K562 (cell line): ENCODE results near the gene ASMTL. TPM values are rescaled to one million over a fixed set of nuclear protein-coding genes. Genes with fewer than 3 reads are reported as not detected.

Source experiments
- ATAC-seq: fragments of 200-7000 bp; cut with Tn5 transposase; 3 replicates; pipeline ENCODE4 v1.9.1; 2020; ENCODE audit warnings: moderate library complexity
- BruUV-seq: library from RNA; stranded (reverse); fragments of 400-500 nt; replicated peaks from 2 replicates; lab custom pipeline; 2021; lab: Mats Ljungman, UMichigan
- CTCF ChIA-PET: fragments of 300-600 bp; formaldehyde crosslinking; extraction: SDS; loops from one replicate; lab custom pipeline; 2021; ENCODE audit warnings: low intra/inter-chr PET ratio; lab: Yijun Ruan, JAX
- POLR2A ChIA-PET: fragments of 300-600, 350-650 bp; sonication (Branson Sonifier 250); formaldehyde crosslinking; extraction: SDS; loops from one replicate; lab custom pipeline; 2021; ENCODE audit warnings: antibody characterized with exemption, inconsistent platforms; lab: Yijun Ruan, JAX
- DNase-seq, 4 experiments: peaks; one replicate each; pipeline versions ENCODE4 v3.0.0 to v3.0.0-alpha.2; 2011 to 2018; ENCODE audit warnings: low spot score in 3 of 4, mixed read lengths in 3 of 4; ENCODE audit errors: extremely low read depth in 1 of 4
- FAIRE-seq: peaks from 2 replicates; lab custom pipeline; 2011; peaks lifted over from hg19 to GRCh38; lab: Jason Lieb, UNC
- H2AFZ ChIP-seq: 2 replicates; pipeline ENCODE4 v1.6.0; 2011; ENCODE audit warnings: low read depth, low read length, control low read depth, inconsistent platforms
- H3K27ac ChIP-seq: fragments of 200-600 bp; 3 replicates; pipeline ENCODE4 v1.8.0; 2011; ENCODE audit warnings: low read depth, mild to moderate bottlenecking, control low read depth, inconsistent platforms, low read length, moderate library complexity, mixed read lengths; ENCODE audit errors: extremely low read depth
- H3K27me3 ChIP-seq, 2 experiments: fragments of 300-600 bp in 1 of 2; 2 replicates in 1 of 2; 3 replicates in 1 of 2; pipeline versions ENCODE4 v1.6.0 to v1.8.0; 2011; ENCODE audit warnings: inconsistent platforms in 2 of 2, low read length in 2 of 2, mild to moderate bottlenecking in 1 of 2, mixed read lengths in 1 of 2, moderate library complexity in 1 of 2; ENCODE audit not compliant: control insufficient read depth in 2 of 2, insufficient read depth in 2 of 2
- H3K36me3 ChIP-seq: fragments of 300-600 bp; 3 replicates; pipeline ENCODE4 v1.8.0; 2011; ENCODE audit warnings: mild to moderate bottlenecking, low read length, inconsistent platforms; ENCODE audit not compliant: control insufficient read depth, insufficient read depth
- H3K4me1 ChIP-seq, 2 experiments: fragments of 200-600 bp in 1 of 2; replicated peaks in 1 of 2; 2 replicates in 1 of 2; 3 replicates in 1 of 2; pipeline versions ENCODE4 v1.5.1 to v1.8.0; 2011; ENCODE audit warnings: inconsistent platforms in 2 of 2, low read length in 2 of 2, mild to moderate bottlenecking in 1 of 2, mixed read lengths in 1 of 2, moderate library complexity in 1 of 2; ENCODE audit not compliant: control insufficient read depth in 2 of 2, insufficient read depth in 2 of 2
- H3K4me2 ChIP-seq: 2 replicates; pipeline ENCODE4 v1.6.1; 2011; ENCODE audit warnings: low read length, control low read depth, inconsistent platforms, mixed read lengths; ENCODE audit not compliant: insufficient read depth
- H3K4me3 ChIP-seq: fragments of 200-600 bp; sonication (generic), shearing (Covaris generic); 2 replicates; pipeline ENCODE4 v1.5.1; 2016; ENCODE audit warnings: control low read depth, inconsistent platforms
- H3K79me2 ChIP-seq: fragments of 200-600 bp; 3 replicates; pipeline ENCODE4 v1.8.0; 2011; ENCODE audit warnings: low read length, inconsistent platforms; ENCODE audit not compliant: control insufficient read depth, insufficient read depth
- H3K9ac ChIP-seq, 2 experiments: 2 replicates each; pipeline versions ENCODE4 v1.6.0 to v1.6.1; 2011; ENCODE audit warnings: low read depth in 2 of 2, low read length in 2 of 2, control low read depth in 1 of 2, inconsistent platforms in 1 of 2, mild to moderate bottlenecking in 1 of 2, mixed read lengths in 1 of 2; ENCODE audit not compliant: insufficient read depth in 1 of 2
- H3K9me1 ChIP-seq: one replicate; pipeline ENCODE4 v1.6.0; 2011; ENCODE audit warnings: inconsistent platforms, mild to moderate bottlenecking, low read length, moderate library complexity; ENCODE audit not compliant: control insufficient read depth, insufficient read depth
- H3K9me3 ChIP-seq: replicated peaks from 2 replicates; pipeline ENCODE4 v1.5.1; 2011; ENCODE audit warnings: low read depth, low read length, inconsistent platforms; ENCODE audit not compliant: control insufficient read depth, insufficient read depth
- H4K20me1 ChIP-seq: replicated peaks from 2 replicates; pipeline ENCODE4 v1.6.1; 2011; ENCODE audit warnings: low read length, inconsistent platforms, mixed read lengths; ENCODE audit not compliant: control insufficient read depth, insufficient read depth
- EP300 ChIP-seq: IDR thresholded peaks from 2 replicates; pipeline ENCODE4 v1.6.1; 2012; ENCODE audit warnings: low read length, improper control_type of control experiment
- GTF2E2 ChIP-seq: fragments of 200-800 bp; sonication (Bioruptor generic); IDR thresholded peaks from 2 replicates; pipeline ENCODE4 v1.6.1; 2016; ENCODE audit warnings: missing genetic modification characterization, missing compliant biosample characterization
- GTF2F1 ChIP-seq: IDR thresholded peaks from 2 replicates; pipeline ENCODE4 v1.6.1; 2011; ENCODE audit warnings: low read depth, low read length, improper control_type of control experiment
- L3MBTL2 ChIP-seq: fragments of 450-650 bp; IDR thresholded peaks from 2 replicates; pipeline ENCODE4 v1.6.1; 2016; ENCODE audit warnings: mild to moderate bottlenecking, moderate library complexity
- MCM5 ChIP-seq: fragments of 450-650 bp; IDR thresholded peaks from 2 replicates; pipeline ENCODE4 v1.6.1; 2016; ENCODE audit warnings: low read depth
- SMAD3 ChIP-seq: fragments of 450-650 bp; formaldehyde crosslinking; conservative IDR thresholded peaks from 2 replicates; pipeline ENCODE4 v1.4.0; 2020; ENCODE audit warnings: mild to moderate bottlenecking
- TBL1XR1 ChIP-seq, 2 experiments: IDR thresholded peaks; 2 replicates each; pipeline ENCODE4 v1.6.1; 2012; ENCODE audit warnings: improper control_type of control experiment in 2 of 2, low read length in 2 of 2, mild to moderate bottlenecking in 1 of 2
- TSC22D4 ChIP-seq: fragments of 450-650 bp; IDR thresholded peaks from 2 replicates; pipeline ENCODE4 v1.6.1; 2016; ENCODE audit warnings: missing genetic modification characterization, missing biosample characterization, control low read depth
- ZNF12 ChIP-seq: sonication (generic); formaldehyde crosslinking; IDR thresholded peaks from 2 replicates; pipeline ENCODE4 v1.4.0; 2020; ENCODE audit warnings: mild to moderate bottlenecking, missing genetic modification reagents
- WGBS: fragments of 100-300 bp; shearing (Covaris generic); methylation state at CpG from one replicate; pipeline ENCODE4 v1.1.6; 2016; ENCODE audit warnings: low coverage, mixed read lengths; ENCODE audit not compliant: insufficient coverage; ENCODE audit errors: missing lambda C conversion rate; 5-methylcytosine and 5-hydroxymethylcytosine counted together
- in situ Hi-C: fragments of 300-500 bp; cut with MboI; formaldehyde crosslinking; loops from 4 replicates; pipeline ENCODE4 v1.15.0; 2018; ENCODE audit warnings: inconsistent platforms, mixed read lengths
- intact Hi-C: fragments of 100-400 bp; cut with micrococcal nuclease; formaldehyde crosslinking; loops from 2 replicates; pipeline ENCODE4 v1.14.2; 2022
- polyA plus RNA-seq, 8 experiments: library from polyadenylated mRNA; depleted of rRNA in 4 of 8; stranded (reverse) in 5 of 8; unstranded in 3 of 8; fragments of >200 nt; fragmentation: Nextera tagmentation in 2 of 8; fragmentation: Illumina TruSeq in 1 of 8; extraction: Ambion mirVana in 2 of 8; extraction: Trizol in 1 of 8; gene quantifications; 2 replicates each; pipeline versions ENCODE4 v1.2.1 to v1.2.3, GENCODE V29; 2011 to 2014; ENCODE audit warnings: inconsistent platforms in 1 of 8, missing spikeins in 1 of 8
- total RNA-seq, 7 experiments: library from RNA; depleted of rRNA in 6 of 7; stranded (reverse); fragments of >200 nt in 6 of 7; fragmentation: Illumina TruSeq in 2 of 7; extraction: Trizol in 2 of 7; gene quantifications; 2 replicates each; pipeline versions ENCODE4 v1.2.1 to v1.2.3, GENCODE V29; 2011 to 2021; ENCODE audit warnings: low replicate concordance in 1 of 7
- TF ChIP-seq, protein P1 (sequence below): fragments of 250-450 bp; sonication (Bioruptor Pico); IDR thresholded peaks from 2 replicates; pipeline ENCODE4 v1.5.0; 2021
- TF ChIP-seq, protein P2 (sequence below), 2 experiments: fragments of 450-650 bp in 1 of 2; sonication (generic) in 1 of 2; formaldehyde crosslinking; conservative IDR thresholded peaks; 2 replicates each; pipeline versions ENCODE4 v1.4.0 to v1.8.1; 2020 to 2022; ENCODE audit warnings: mild to moderate bottlenecking in 1 of 2, missing genetic modification reagents in 1 of 2

Gene ASMTL
- total and polyA plus RNA-seq, 9 of the 15 experiments (the other 6 are each of a cell fraction or from before 2014, with no cell fraction given), result 0.56 to 20.6 (median 7.6) TPM

DNA sequence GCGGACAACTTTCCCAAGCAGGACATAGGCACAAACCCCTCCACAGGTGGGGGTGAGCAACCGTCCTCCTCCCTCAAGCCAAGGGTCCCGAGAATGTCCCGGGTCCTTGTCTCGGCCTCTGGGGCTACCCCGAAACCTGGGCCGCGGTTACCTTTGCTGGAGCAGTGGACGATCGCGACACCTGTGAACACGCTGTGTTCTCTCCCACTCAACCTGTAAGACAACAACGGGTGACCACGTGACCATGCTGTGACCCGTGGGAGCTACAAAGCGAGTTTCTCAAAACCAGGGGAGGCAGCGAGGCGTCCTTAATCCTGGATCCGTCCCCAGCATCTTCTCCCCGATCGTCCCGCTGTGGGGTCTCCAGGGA is 17.9 kb downstream of the ASMTL start:
- Histone ChIP-seq H2AFZ (no peak overlapping the region), H4K20me1 (no peaks in the 10 kb centered on the region), H3K9me3 (no peaks in the 10 kb centered on the region), H3K4me2 (no peak overlapping the region), H3K4me3 (no peak overlapping the region), H3K36me3 (peaks cover 14% of the 10 kb centered on the region; the same call in 1 of the 3 replicates), H3K9me1 (no peaks in the 10 kb centered on the region), H3K4me1 (peaks cover 0 to 4% of the 10 kb centered on the region in 2 experiments; a peak in 2 of 5 replicates), H3K27me3 (no peaks in the 10 kb centered on the region), H3K9ac (no peak overlapping the region), H3K27ac (no peak overlapping the region), H3K79me2 (no peaks in the 10 kb centered on the region)
- CTCF ChIA-PET, result no interaction called here
- in situ Hi-C loops, result loop anchor here (10.0 kb wide), 1 partner anchor 190 kb away; no protein-coding TSS in a partner anchor
- FAIRE-seq (no peak), DNase-seq (no peak), ATAC-seq (no peak)
- intact Hi-C loops, result no loop called here
- POLR2A ChIA-PET, result no interaction called here
- 98% methylated on average over 6 of the region's 22 CpGs for WGBS
- no TSS peak for BruUV-seq
- TF ChIP-seq SMAD3 (CRISPR knock-in tag) (no peak), MCM5 (no peak), GTF2E2 (tag) (no peak), TBL1XR1 (IDR thresholded peaks at IDR 0.05; ENCODE audit: low read length in 2 of 2) (no peak), EP300 (no peak), ZNF12 (no peak), L3MBTL2 (no peak), GTF2F1 (no peak), TSC22D4 (tag) (no peak)
- TF ChIP-seq, protein P1, sequence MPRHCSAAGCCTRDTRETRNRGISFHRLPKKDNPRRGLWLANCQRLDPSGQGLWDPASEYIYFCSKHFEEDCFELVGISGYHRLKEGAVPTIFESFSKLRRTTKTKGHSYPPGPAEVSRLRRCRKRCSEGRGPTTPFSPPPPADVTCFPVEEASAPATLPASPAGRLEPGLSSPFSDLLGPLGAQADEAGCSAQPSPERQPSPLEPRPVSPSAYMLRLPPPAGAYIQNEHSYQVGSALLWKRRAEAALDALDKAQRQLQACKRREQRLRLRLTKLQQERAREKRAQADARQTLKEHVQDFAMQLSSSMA, result no peak
- TF ChIP-seq, protein P2, sequence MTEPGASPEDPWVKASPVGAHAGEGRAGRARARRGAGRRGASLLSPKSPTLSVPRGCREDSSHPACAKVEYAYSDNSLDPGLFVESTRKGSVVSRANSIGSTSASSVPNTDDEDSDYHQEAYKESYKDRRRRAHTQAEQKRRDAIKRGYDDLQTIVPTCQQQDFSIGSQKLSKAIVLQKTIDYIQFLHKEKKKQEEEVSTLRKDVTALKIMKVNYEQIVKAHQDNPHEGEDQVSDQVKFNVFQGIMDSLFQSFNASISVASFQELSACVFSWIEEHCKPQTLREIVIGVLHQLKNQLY (CRISPR knock-in tag; conservative IDR thresholded peaks at IDR 0.05), result no peak
